IMR-90 (cell line): Measurements from ENCODE around the gene DIP2C. TPM values are rescaled to one million over a fixed set of nuclear protein-coding genes. Genes with fewer than 3 reads are reported as not detected.

Experiments
- ATAC-seq: fragments of 200-7000 bp; cut with Tn5 transposase; 2 replicates; pipeline ENCODE4 v1.9.1; 2020; ENCODE audit warnings: low read depth, mild to moderate bottlenecking, moderate library complexity
- BruUV-seq: library from RNA; stranded (reverse); fragments of 400-500 nt; replicated peaks from 2 replicates; lab custom pipeline; 2021; lab: Mats Ljungman, UMichigan
- CTCF ChIA-PET: fragments of 300-600 bp; formaldehyde crosslinking; extraction: SDS; loops from one replicate; lab custom pipeline; 2021; ENCODE audit warnings: antibody characterized with exemption; lab: Yijun Ruan, JAX
- POLR2A ChIA-PET: fragments of 300-600 bp; sonication (Branson Sonifier 250); formaldehyde crosslinking; loops from one replicate; lab custom pipeline; 2022; ENCODE audit warnings: antibody characterized with exemption; ENCODE audit not compliant: unreplicated experiment; lab: Charles Lee
- DNase-seq: peaks from one replicate; pipeline ENCODE4 v3.0.0; 2013
- H2AFZ ChIP-seq: replicated peaks from 2 replicates; pipeline ENCODE3; 2013; ENCODE audit warnings: low read length, mild to moderate bottlenecking; ENCODE audit not compliant: poor library complexity
- H2AK5ac ChIP-seq: 2 replicates; pipeline ENCODE4 v1.6.1; 2013; ENCODE audit warnings: low read depth, low read length, inconsistent platforms
- H2AK9ac ChIP-seq: replicated peaks from 2 replicates; pipeline ENCODE3; 2013; ENCODE audit warnings: mild to moderate bottlenecking, low read depth, low read length, moderate library complexity; ENCODE audit not compliant: poor library complexity
- H2BK120ac ChIP-seq: 2 replicates; pipeline ENCODE4 v1.6.1; 2013; ENCODE audit warnings: low read depth, low read length, inconsistent platforms
- H2BK15ac ChIP-seq: 3 replicates; pipeline ENCODE4 v1.6.1; 2013; ENCODE audit warnings: low read depth, low read length, inconsistent platforms
- H2BK20ac ChIP-seq: 2 replicates; pipeline ENCODE4 v1.6.1; 2013; ENCODE audit warnings: low read depth, mild to moderate bottlenecking, inconsistent platforms, low read length, moderate library complexity
- H2BK5ac ChIP-seq: 2 replicates; pipeline ENCODE4 v1.6.1; 2013; ENCODE audit warnings: mild to moderate bottlenecking, low read depth, low read length, inconsistent platforms; ENCODE audit not compliant: poor library complexity, severe bottlenecking
- H3K14ac ChIP-seq: replicated peaks from 2 replicates; pipeline ENCODE4 v1.6.1; 2013; ENCODE audit warnings: low read depth, low read length, inconsistent platforms
- H3K18ac ChIP-seq: 2 replicates; pipeline ENCODE4 v1.6.1; 2013; ENCODE audit warnings: low read depth, low read length, control low read depth
- H3K23ac ChIP-seq: 2 replicates; pipeline ENCODE4 v1.6.1; 2013; ENCODE audit warnings: low read depth, low read length, inconsistent platforms
- H3K27ac ChIP-seq: 2 replicates; pipeline ENCODE4 v1.5.1; 2013; ENCODE audit warnings: mild to moderate bottlenecking, control low read depth, low read length; ENCODE audit not compliant: insufficient read depth
- H3K27me3 ChIP-seq: 2 replicates; pipeline ENCODE4 v1.6.1; 2013; ENCODE audit warnings: low read length; ENCODE audit not compliant: control insufficient read depth, insufficient read depth
- H3K36me3 ChIP-seq: 2 replicates; pipeline ENCODE4 v1.6.1; 2013; ENCODE audit warnings: low read length, mixed read lengths; ENCODE audit not compliant: control insufficient read depth, insufficient read depth
- H3K4ac ChIP-seq: 2 replicates; pipeline ENCODE4 v1.6.1; 2013; ENCODE audit warnings: low read depth, low read length, inconsistent platforms
- H3K4me1 ChIP-seq: 2 replicates; pipeline ENCODE4 v1.6.1; 2013; ENCODE audit warnings: low read length, mixed read lengths; ENCODE audit not compliant: control insufficient read depth, insufficient read depth
- H3K4me2 ChIP-seq: 2 replicates; pipeline ENCODE4 v1.6.1; 2013; ENCODE audit warnings: low read depth, mild to moderate bottlenecking, control low read depth, low read length, moderate library complexity
- H3K4me3 ChIP-seq: 2 replicates; pipeline ENCODE4 v1.5.1; 2013; ENCODE audit warnings: low read depth, mild to moderate bottlenecking, control low read depth, low read length, moderate library complexity; ENCODE audit not compliant: insufficient read depth
- H3K56ac ChIP-seq: 2 replicates; pipeline ENCODE4 v1.6.1; 2013; ENCODE audit warnings: low read length, inconsistent platforms; ENCODE audit not compliant: insufficient read depth; ENCODE audit errors: extremely low read depth
- H3K79me1 ChIP-seq, 2 experiments: 2 replicates each; pipeline ENCODE4 v1.6.1; 2013; ENCODE audit warnings: low read length in 2 of 2, inconsistent platforms in 1 of 2, low read depth in 1 of 2
- H3K9ac ChIP-seq: 2 replicates; pipeline ENCODE4 v1.6.1; 2013; ENCODE audit warnings: low read depth, low read length, control low read depth
- H3K9me1 ChIP-seq: 2 replicates; pipeline ENCODE4 v1.6.1; 2013; ENCODE audit warnings: low read length, inconsistent platforms; ENCODE audit not compliant: insufficient read depth
- H3K9me3 ChIP-seq: 2 replicates; pipeline ENCODE4 v1.6.1; 2013; ENCODE audit warnings: low read length; ENCODE audit not compliant: control insufficient read depth, insufficient read depth
- H4K20me1 ChIP-seq: 2 replicates; pipeline ENCODE4 v1.6.1; 2013; ENCODE audit warnings: low read length, inconsistent platforms; ENCODE audit not compliant: insufficient read depth
- H4K5ac ChIP-seq: 2 replicates; pipeline ENCODE4 v1.6.1; 2013; ENCODE audit warnings: mild to moderate bottlenecking, low read depth, low read length, control low read depth
- H4K8ac ChIP-seq, 2 experiments: 2 replicates each; pipeline ENCODE4 v1.6.1; 2013; ENCODE audit warnings: low read depth in 2 of 2, low read length in 2 of 2, control low read depth in 1 of 2, inconsistent platforms in 1 of 2
- H4K91ac ChIP-seq: 2 replicates; pipeline ENCODE4 v1.6.1; 2013; ENCODE audit warnings: low read depth, low read length, inconsistent platforms; ENCODE audit not compliant: insufficient read depth
- NFE2L2 ChIP-seq: fragments of 150-350 bp; IDR thresholded peaks from 2 replicates; pipeline ENCODE4 v1.6.1; 2016; ENCODE audit warnings: low read depth, mild to moderate bottlenecking, low read length
- WGBS, 2 experiments: methylation state at CpG; one replicate each; pipeline versions ENCODE4 v1.1.5 to v1.1.7; 2013; ENCODE audit warnings: missing lambda C conversion rate in 2 of 2; ENCODE audit not compliant: insufficient read length in 1 of 2; ENCODE audit errors: extremely low coverage in 2 of 2; 5-methylcytosine and 5-hydroxymethylcytosine counted together
- dilution Hi-C: fragments of 300-500 bp; cut with HindIII; formaldehyde crosslinking; loops from one replicate; pipeline ENCODE4 v1.14.3; 2018; ENCODE audit warnings: low sequenced_read_pairs; ENCODE audit not compliant: unreplicated experiment
- in situ Hi-C: fragments of 300-500 bp; cut with MboI; formaldehyde crosslinking; loops from 3 replicates; pipeline ENCODE4 v1.14.3; 2019; ENCODE audit warnings: low sequenced_read_pairs, inconsistent platforms, mixed read lengths
- intact Hi-C: fragments of 100-400 bp; cut with micrococcal nuclease; formaldehyde crosslinking; loops from 2 replicates; pipeline ENCODE4 v1.10.0; 2022
- polyA plus RNA-seq, 3 experiments: library from polyadenylated mRNA; depleted of rRNA; stranded (reverse); fragments of >200 nt; gene quantifications; 2 replicates each; pipeline ENCODE4 v1.2.3, GENCODE V29; 2012; ENCODE audit warnings: low replicate concordance in 1 of 3
- total RNA-seq: library from RNA; depleted of rRNA; stranded (reverse); fragments of >200 nt; gene quantifications from 2 replicates; pipeline ENCODE4 v1.2.3, GENCODE V29; 2012

DIP2C gene
- total and polyA plus RNA-seq, 2 of the 4 experiments (the other 2 are of a cell fraction), result 8.6 to 17.3 TPM

DNA sequence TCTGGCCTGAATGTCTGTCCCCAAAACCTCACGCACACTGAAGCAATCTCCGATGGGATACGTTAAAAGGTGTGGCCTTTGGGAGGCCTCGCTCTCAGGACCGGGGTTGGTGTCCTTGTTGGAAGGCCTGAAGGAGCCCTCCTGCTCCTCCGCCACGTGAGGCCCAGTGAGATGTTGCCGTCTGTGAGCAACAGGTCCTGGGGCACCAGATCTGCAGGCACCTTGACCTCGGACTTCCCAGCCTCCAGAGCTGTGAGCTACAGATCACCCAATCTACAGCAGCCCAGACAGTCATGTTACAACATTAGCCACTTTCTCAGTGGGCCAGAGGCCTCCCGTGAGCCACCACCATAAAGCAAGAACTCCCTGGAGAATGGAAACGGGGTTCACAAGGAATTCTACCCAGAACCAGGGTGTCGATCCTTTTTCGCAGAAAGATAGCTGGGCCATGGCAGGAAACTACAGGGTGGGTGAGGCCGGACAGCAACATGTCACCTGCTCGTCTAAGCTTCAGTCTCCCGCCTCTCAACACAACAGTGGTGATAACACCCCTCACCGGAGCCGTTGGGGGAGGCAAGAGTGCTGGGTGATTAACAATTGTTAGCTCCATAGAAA is 87.0 kb downstream of the DIP2C start:
- Histone ChIP-seq H4K20me1 (peaks cover 24% of the 10 kb centered on the region), H2BK120ac (peak overlapping the region; percentile 86), H3K56ac (no peak overlapping the region), H3K23ac (peak overlapping the region; percentile 76), H3K4me3 (no peak overlapping the region), H3K79me1 (peaks cover 58 to 92% of the 10 kb centered on the region in 2 experiments), H3K27ac (no peak overlapping the region), H3K9me1 (peaks cover 61% of the 10 kb centered on the region), H3K27me3 (no peaks in the 10 kb centered on the region), H4K91ac (peak overlapping the region; percentile 88), H2BK15ac (no peak overlapping the region; the same call in 2 of the 3 replicates), H3K14ac (peak overlapping the region; percentile 89), H2AFZ (no peak overlapping the region), H3K18ac (no peak overlapping the region), H3K4ac (peak overlapping the region; percentile 89), H2BK20ac (peak overlapping the region; percentile 54), H2BK5ac (no peak overlapping the region), H3K36me3 (no peaks in the 10 kb centered on the region), H3K9me3 (no peaks in the 10 kb centered on the region), H3K4me1 (peaks cover 53% of the 10 kb centered on the region), H4K8ac (no peak overlapping the region), H4K5ac (no peak overlapping the region), H2AK5ac (peak overlapping the region; percentile 92; the same call in 1 of the 2 replicates), H3K4me2 (no peak overlapping the region), H2AK9ac (no peak overlapping the region), H3K9ac (no peak overlapping the region)
- ATAC-seq, result no peak
- intact Hi-C loops, result no loop called here
- POLR2A ChIA-PET, result no interaction called here
- in situ Hi-C loops, result no loop called here
- no peak for TF ChIP-seq NFE2L2
- CTCF ChIA-PET, result no interaction called here
- 89% methylated on average over 10 of the region's 18 CpGs; no CpG with 5 or more reads in 1 of the 2 experiments for WGBS, 2 experiments
- BruUV-seq, result no TSS peak
- dilution Hi-C loops, result no loop called here
- DNase-seq, result no peak
